ENCODE measurements around the gene OTX2.

The OTX2 gene

GRCh38 chr14:56813143-56813551 lies 2.9 kb upstream of the OTX2 start:
- no peaks in the 10 kb centered on the region for H3K27me3 ChIP-seq (ENCODE audit: low read length)
- no peak overlapping the region for H3K4me3 ChIP-seq (ENCODE audit: insufficient read depth, low read length, poor library complexity, severe bottlenecking)
- no peak overlapping the region for H3K9ac ChIP-seq (ENCODE audit: low read length)

GRCh38 chr14:56812364-56813141 lies 2.3 kb upstream of the OTX2 start:
- no peak for TF ChIP-seq EZH2phosphoT487 (conservative IDR thresholded peaks at IDR 0.05; ENCODE audit: low read length)
- TF ChIP-seq CTCF (IDR thresholded peaks at IDR 0.05; ENCODE audit: insufficient read depth, low read length, poor library complexity, severe bottlenecking) = no peak
- Histone ChIP-seq H3K4me2 (ENCODE audit: low read depth, low read length, poor library complexity, severe bottlenecking) (no peak overlapping the region), H3K79me2 (ENCODE audit: insufficient read depth, low read length) (no peaks in the 10 kb centered on the region), H3K27me3 (ENCODE audit: low read length) (no peaks in the 10 kb centered on the region), H3K9me2 (replicated peaks; ENCODE audit: insufficient read depth, low read length) (no peaks in the 10 kb centered on the region), H3K27ac (ENCODE audit: low read depth, low read length) (no peak overlapping the region), H3K36me3 (ENCODE audit: low read length) (no peaks in the 10 kb centered on the region), H3K9ac (ENCODE audit: low read length) (no peak overlapping the region), H3F3A (ENCODE audit: insufficient read depth) (no peaks in the 10 kb centered on the region), H3K9me3 (ENCODE audit: insufficient read depth, low read length) (no peaks in the 10 kb centered on the region), H3K4me3 (ENCODE audit: insufficient read depth, low read length, poor library complexity, severe bottlenecking) (no peak overlapping the region), H4K20me1 (ENCODE audit: low read depth, low read length) (no peaks in the 10 kb centered on the region), H2AFZ (ENCODE audit: low read depth, low read length, severe bottlenecking) (no peak overlapping the region)

More at GRCh38 chr14:56813143-56813551, 2.9 kb upstream of the OTX2 start:
- Histone ChIP-seq H2AFZ (ENCODE audit: low read depth, low read length, severe bottlenecking) (no peak overlapping the region), H3K79me2 (ENCODE audit: insufficient read depth, low read length) (no peaks in the 10 kb centered on the region), H3K36me3 (ENCODE audit: low read length) (no peaks in the 10 kb centered on the region), H4K20me1 (ENCODE audit: low read depth, low read length) (no peaks in the 10 kb centered on the region), H3K4me2 (ENCODE audit: low read depth, low read length, poor library complexity, severe bottlenecking) (no peak overlapping the region), H3K9me2 (replicated peaks; ENCODE audit: insufficient read depth, low read length) (no peaks in the 10 kb centered on the region), H3K27ac (ENCODE audit: low read depth, low read length) (no peak overlapping the region), H3K9me3 (ENCODE audit: insufficient read depth, low read length) (no peaks in the 10 kb centered on the region), H3F3A (ENCODE audit: insufficient read depth) (no peaks in the 10 kb centered on the region)
- TF ChIP-seq CTCF (IDR thresholded peaks at IDR 0.05; ENCODE audit: insufficient read depth, low read length, poor library complexity, severe bottlenecking) (no peak), EZH2phosphoT487 (conservative IDR thresholded peaks at IDR 0.05; ENCODE audit: low read length) (no peak)

DNA sequence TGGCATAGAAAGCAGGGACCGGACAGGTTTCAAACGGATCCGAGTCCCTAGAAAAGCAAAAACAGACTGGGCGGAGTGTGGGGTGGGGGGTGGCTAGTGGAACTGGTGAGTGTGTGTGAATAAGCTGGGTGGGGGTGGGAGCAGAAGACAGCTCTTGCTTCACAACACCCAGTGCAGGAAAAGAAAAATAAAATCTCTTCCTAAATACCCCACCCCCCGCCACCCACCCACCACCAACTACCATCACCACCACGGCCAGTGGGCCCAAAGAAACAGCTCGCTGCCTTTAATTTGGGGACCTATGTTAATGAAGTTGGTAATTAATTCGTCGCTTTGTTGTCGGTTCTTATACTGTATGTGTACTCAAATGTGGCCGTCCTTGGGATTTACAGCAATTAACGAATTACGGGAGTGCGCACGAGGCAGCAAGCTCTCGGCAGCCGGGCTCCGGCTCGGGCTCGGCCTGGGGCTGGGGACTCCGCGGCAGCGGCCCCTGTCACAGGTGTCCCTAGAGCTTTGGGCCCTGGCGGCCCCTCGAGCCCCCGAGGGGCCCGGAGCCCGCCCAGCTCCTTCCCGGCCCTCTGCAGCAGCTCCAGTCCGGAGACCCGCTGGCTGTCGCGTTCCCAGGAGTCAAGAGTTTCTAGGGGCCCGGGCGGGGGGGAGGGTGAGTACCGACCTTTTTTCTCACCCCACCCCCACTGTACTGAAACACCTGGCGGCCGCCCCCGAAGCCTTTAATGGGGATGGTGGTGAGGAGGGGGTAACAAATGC lies 1.5 kb upstream of the OTX2 start:
- Histone ChIP-seq H3K27ac (ENCODE audit: low read depth, low read length) (no peak overlapping the region), H3K9me2 (replicated peaks; ENCODE audit: insufficient read depth, low read length) (no peaks in the 10 kb centered on the region), H3K79me2 (ENCODE audit: insufficient read depth, low read length) (no peaks in the 10 kb centered on the region), H3K4me3 (ENCODE audit: insufficient read depth, low read length, poor library complexity, severe bottlenecking) (no peak overlapping the region), H3K36me3 (ENCODE audit: low read length) (no peaks in the 10 kb centered on the region), H3K9ac (ENCODE audit: low read length) (no peak overlapping the region), H2AFZ (ENCODE audit: low read depth, low read length, severe bottlenecking) (no peak overlapping the region), H3K4me2 (ENCODE audit: low read depth, low read length, poor library complexity, severe bottlenecking) (no peak overlapping the region), H3K9me3 (ENCODE audit: insufficient read depth, low read length) (no peaks in the 10 kb centered on the region), H4K20me1 (ENCODE audit: low read depth, low read length) (no peaks in the 10 kb centered on the region), H3K27me3 (ENCODE audit: low read length) (no peaks in the 10 kb centered on the region), H3F3A (ENCODE audit: insufficient read depth) (no peaks in the 10 kb centered on the region)
- no peak for TF ChIP-seq EZH2phosphoT487 (conservative IDR thresholded peaks at IDR 0.05; ENCODE audit: low read length)
- TF ChIP-seq CTCF (IDR thresholded peaks at IDR 0.05; ENCODE audit: insufficient read depth, low read length, poor library complexity, severe bottlenecking) = no peak

Measured in SU-DHL-6 (cell line).